Measurements from ENCODE around the gene ANKRD26. TPM values are rescaled to one million over a fixed set of nuclear protein-coding genes. Genes with fewer than 3 reads are reported as not detected.

Gene ANKRD26
- total and polyA plus RNA-seq, 4 experiments from 2014 or later, result 0.65 to 11.6 (median 6.2) TPM

DNA sequence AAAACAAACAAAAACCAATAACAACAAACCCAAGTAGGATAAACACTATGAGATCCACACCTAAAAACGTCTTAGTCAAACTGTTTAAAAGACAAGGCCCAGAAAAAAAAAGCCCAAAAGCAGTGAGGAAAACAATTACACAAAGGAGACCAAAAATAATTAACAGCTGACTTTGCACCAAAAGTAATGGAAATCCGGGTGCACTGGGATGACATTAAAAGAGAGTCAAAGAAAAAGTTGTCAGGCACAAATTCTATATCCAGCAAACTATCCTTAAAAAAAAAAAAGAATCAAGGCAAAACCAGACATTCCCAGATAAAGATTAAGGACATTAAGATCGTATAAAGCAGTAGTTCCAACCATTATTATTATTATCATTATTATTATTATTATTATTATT is 7.9 kb upstream of the ANKRD26 start:
- peaks cover 32 to 38% of the 10 kb centered on the region in 2 donors for H3K36me3 Mint-ChIP-seq
- H3K4me3 Mint-ChIP-seq, result no peak overlapping the region
- Histone ChIP-seq H3K36me3 (ENCODE audit: insufficient read depth, low read length) (peaks cover 19% of the 10 kb centered on the region), H3K4me3 (ENCODE audit: low read length in 2 of 2) (no peak overlapping the region), H3K27me3 (ENCODE audit: insufficient read depth, low read length) (no peaks in the 10 kb centered on the region), H3K4me1 (ENCODE audit: insufficient read depth, low read length) (peaks cover 12% of the 10 kb centered on the region), H3K9me3 (ENCODE audit: control insufficient read depth in 1 of 2, low read length in 2 of 2) (no peaks in the 10 kb centered on the region), H3K27ac (ENCODE audit: low read depth, low read length) (no peak overlapping the region)
- peak overlapping the region in 3 of 7 donors; percentile 26 to 54 (median 43) for H3K27ac Mint-ChIP-seq
- ChIA-PET CTCF (ENCODE audit: partially characterized antibody) (interaction anchor here (1.0 kb wide), 1 partner anchor 46 kb away, joined by 3 read pairs; the partner anchor contains the start of genes MASTL and YME1L1), POLR2A (ENCODE audit: partially characterized antibody) (interaction anchor here (1.7 kb wide), 1 partner anchor 46 kb away, joined by 6 read pairs; the partner anchor contains the start of genes MASTL and YME1L1)
- H3K9me3 Mint-ChIP-seq, result peaks cover 0 to 7% (median 2%) of the 10 kb centered on the region in 8 donors
- intact Hi-C loops (cut with micrococcal nuclease), result no loop called here
- H3K27me3 Mint-ChIP-seq, result no peaks in the 10 kb centered on the region
- DNase-seq, result no peak
- H3K4me1 Mint-ChIP-seq, result peaks cover 8 to 17% (median 11%) of the 10 kb centered on the region in 4 donors

DNA sequence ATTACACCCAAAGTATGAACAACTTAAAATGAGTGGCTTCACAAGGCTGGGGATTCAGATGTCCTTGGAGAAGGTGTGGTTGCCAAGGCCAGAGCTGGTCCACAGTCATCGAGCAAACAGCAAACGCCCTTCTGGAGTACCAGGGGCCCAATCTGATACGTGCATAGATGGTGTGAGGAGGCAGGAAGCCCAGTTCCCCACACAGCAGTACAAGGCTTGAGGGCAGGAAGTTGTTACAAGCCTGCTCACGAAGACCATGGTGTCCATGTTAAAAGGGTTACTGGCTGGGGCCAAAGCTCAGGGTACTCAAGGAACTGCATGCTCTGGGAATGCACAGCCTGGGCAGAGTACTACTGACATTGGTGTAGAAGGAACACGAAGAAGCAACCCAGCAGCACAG is 4.6 kb upstream of the ANKRD26 start:
- Mint-ChIP-seq H3K36me3 (peaks cover 11 to 27% of the 10 kb centered on the region in 2 donors), H3K9me3 (peaks cover 0 to 10% (median 3%) of the 10 kb centered on the region in 8 donors), H3K27ac (peak overlapping the region; percentile 50 to 91 (median 73)), H3K4me3 (peak overlapping the region in 3 of 8 donors; percentile 16 to 63 (median 26)), H3K4me1 (peaks cover 22 to 46% (median 35%) of the 10 kb centered on the region in 4 donors), H3K27me3 (no peaks in the 10 kb centered on the region)
- no peaks in the 10 kb centered on the region for H3K9me3 ChIP-seq (ENCODE audit: control insufficient read depth in 1 of 2, low read length in 2 of 2)
- H3K27me3 ChIP-seq (ENCODE audit: insufficient read depth, low read length), result no peaks in the 10 kb centered on the region
- peaks cover 29% of the 10 kb centered on the region for H3K4me1 ChIP-seq (ENCODE audit: insufficient read depth, low read length)
- DNase-seq, result peak in 2 of 5 donors; percentile 12 to 16
- no peak overlapping the region for H3K4me3 ChIP-seq (ENCODE audit: low read length in 2 of 2)
- no peak overlapping the region for H3K27ac ChIP-seq (ENCODE audit: low read depth, low read length)
- ChIA-PET POLR2A (ENCODE audit: partially characterized antibody) (interaction anchor here (1.0 kb wide), 1 partner anchor 49 kb away, joined by 5 read pairs; the partner anchor contains the start of gene YME1L1), CTCF (ENCODE audit: partially characterized antibody) (interaction anchor here (0.7 kb wide), 1 partner anchor 1143 kb away, joined by 3 read pairs; no protein-coding TSS in a partner anchor)
- intact Hi-C loops (cut with micrococcal nuclease), result loop anchor here (5.0 kb wide), 1 partner anchor 1427 kb away; the partner anchor contains the start of gene WAC
- no peaks in the 10 kb centered on the region for H3K36me3 ChIP-seq (ENCODE audit: insufficient read depth, low read length)

DNA sequence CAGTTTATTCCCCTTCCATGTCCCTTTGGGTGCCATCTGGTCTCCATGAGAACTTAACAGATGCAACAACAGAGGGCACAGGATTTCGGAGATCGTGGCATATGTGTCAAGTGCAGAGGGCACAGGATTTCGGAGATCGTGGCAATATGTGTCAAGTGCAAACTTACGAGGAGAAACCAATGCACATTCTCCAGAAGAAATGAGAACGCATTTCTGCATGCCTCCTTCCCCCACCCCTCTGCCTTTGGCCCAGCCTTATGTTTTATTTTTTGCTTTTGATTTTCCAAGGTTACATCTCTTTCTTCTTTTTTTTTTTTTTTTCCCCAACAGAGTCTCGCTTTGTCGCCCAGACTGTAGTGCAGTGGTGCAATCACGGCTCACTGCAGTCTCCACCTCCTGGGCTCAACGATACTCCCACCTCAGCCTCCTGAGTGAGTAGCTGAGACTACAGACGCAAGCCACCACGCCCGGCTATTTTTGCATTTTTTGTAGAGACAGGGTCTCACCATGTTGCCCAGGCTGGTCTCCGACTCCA is 586 bp upstream of the ANKRD26 start:
- H3K4me1 Mint-ChIP-seq, result peaks cover 25 to 54% (median 41%) of the 10 kb centered on the region in 4 donors
- Histone ChIP-seq H3K27ac (ENCODE audit: low read depth, low read length) (peak overlapping the region; percentile 76), H3K9me3 (ENCODE audit: control insufficient read depth in 1 of 2, low read length in 2 of 2) (no peaks in the 10 kb centered on the region), H3K4me3 (ENCODE audit: low read length in 2 of 2) (peak overlapping the region; percentile 58 to 67), H3K27me3 (ENCODE audit: insufficient read depth, low read length) (no peaks in the 10 kb centered on the region), H3K4me1 (ENCODE audit: insufficient read depth, low read length) (peaks cover 39% of the 10 kb centered on the region), H3K36me3 (ENCODE audit: insufficient read depth, low read length) (no peaks in the 10 kb centered on the region)
- H3K27me3 Mint-ChIP-seq, result no peaks in the 10 kb centered on the region
- peaks cover 0 to 8% (median 0%) of the 10 kb centered on the region in 8 donors for H3K9me3 Mint-ChIP-seq
- ChIA-PET POLR2A (ENCODE audit: partially characterized antibody) (interaction anchor here (0.7 to 3.2 kb wide), 6 partner anchors 11 to 281 kb away, joined by 3 to 28 read pairs (median 4); partner anchors contain the start of genes MASTL and YME1L1), CTCF (ENCODE audit: partially characterized antibody) (interaction anchor here (2.0 to 3.6 kb wide), 2 partner anchors 10 to 53 kb away, joined by 5 to 10 read pairs; partner anchors contain the start of genes MASTL and YME1L1)
- peaks cover 0 to 14% of the 10 kb centered on the region in 2 donors for H3K36me3 Mint-ChIP-seq
- peak overlapping the region; percentile 92 to 99 (median 96) for H3K4me3 Mint-ChIP-seq
- DNase-seq, result peak; percentile 37 to 69 (median 49)
- intact Hi-C loops (cut with micrococcal nuclease), result loop anchor here (1.0 to 5.0 kb wide), 7 partner anchors 28 to 1431 kb away; partner anchors contain the start of genes RAB18, WAC and YME1L1
- peak overlapping the region; percentile 94 to 99 (median 98) for H3K27ac Mint-ChIP-seq

DNA sequence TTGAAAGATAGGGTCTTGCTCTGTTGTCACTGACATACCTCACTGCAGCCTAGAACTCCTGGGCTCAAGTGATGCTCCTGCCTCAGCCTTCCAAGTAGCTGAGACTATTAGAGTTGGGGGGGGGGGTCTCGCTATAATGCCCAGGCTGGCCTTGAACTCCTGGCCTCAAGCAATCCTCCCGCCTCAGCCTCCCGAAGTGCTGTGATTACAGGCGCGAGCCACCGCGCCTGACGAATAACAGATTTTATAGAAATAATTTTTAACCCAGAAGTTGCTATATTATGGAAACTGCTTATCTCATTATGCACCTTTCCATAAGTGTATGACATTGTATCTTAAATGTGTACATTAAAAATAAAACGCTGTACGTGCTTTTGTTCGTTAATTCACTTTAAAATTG is 846 bp downstream of the ANKRD26 start:
- Histone ChIP-seq H3K9me3 (ENCODE audit: control insufficient read depth in 1 of 2, low read length in 2 of 2) (no peaks in the 10 kb centered on the region), H3K27me3 (ENCODE audit: insufficient read depth, low read length) (no peaks in the 10 kb centered on the region), H3K4me1 (ENCODE audit: insufficient read depth, low read length) (peaks cover 27% of the 10 kb centered on the region), H3K27ac (ENCODE audit: low read depth, low read length) (peak overlapping the region; percentile 76), H3K4me3 (ENCODE audit: low read length in 2 of 2) (peak overlapping the region; percentile 58 to 67), H3K36me3 (ENCODE audit: insufficient read depth, low read length) (no peaks in the 10 kb centered on the region)
- H3K27me3 Mint-ChIP-seq, result no peaks in the 10 kb centered on the region
- peak overlapping the region; percentile 94 to 99 (median 98) for H3K27ac Mint-ChIP-seq
- peaks cover 0 to 8% (median 0%) of the 10 kb centered on the region in 8 donors for H3K9me3 Mint-ChIP-seq
- peaks cover 0 to 14% of the 10 kb centered on the region in 2 donors for H3K36me3 Mint-ChIP-seq
- ChIA-PET POLR2A (ENCODE audit: partially characterized antibody) (interaction anchor here (0.6 to 3.2 kb wide), 6 partner anchors 21 to 143 kb away, joined by 3 to 28 read pairs (median 4); partner anchors contain the start of genes MASTL and YME1L1), CTCF (ENCODE audit: partially characterized antibody) (interaction anchor here (2.0 to 3.6 kb wide), 2 partner anchors 9 to 55 kb away, joined by 5 to 10 read pairs; partner anchors contain the start of genes MASTL and YME1L1)
- intact Hi-C loops (cut with micrococcal nuclease), result no loop called here
- peaks cover 17 to 44% (median 32%) of the 10 kb centered on the region in 4 donors for H3K4me1 Mint-ChIP-seq
- no peak for DNase-seq
- peak overlapping the region; percentile 92 to 99 (median 96) for H3K4me3 Mint-ChIP-seq

DNA sequence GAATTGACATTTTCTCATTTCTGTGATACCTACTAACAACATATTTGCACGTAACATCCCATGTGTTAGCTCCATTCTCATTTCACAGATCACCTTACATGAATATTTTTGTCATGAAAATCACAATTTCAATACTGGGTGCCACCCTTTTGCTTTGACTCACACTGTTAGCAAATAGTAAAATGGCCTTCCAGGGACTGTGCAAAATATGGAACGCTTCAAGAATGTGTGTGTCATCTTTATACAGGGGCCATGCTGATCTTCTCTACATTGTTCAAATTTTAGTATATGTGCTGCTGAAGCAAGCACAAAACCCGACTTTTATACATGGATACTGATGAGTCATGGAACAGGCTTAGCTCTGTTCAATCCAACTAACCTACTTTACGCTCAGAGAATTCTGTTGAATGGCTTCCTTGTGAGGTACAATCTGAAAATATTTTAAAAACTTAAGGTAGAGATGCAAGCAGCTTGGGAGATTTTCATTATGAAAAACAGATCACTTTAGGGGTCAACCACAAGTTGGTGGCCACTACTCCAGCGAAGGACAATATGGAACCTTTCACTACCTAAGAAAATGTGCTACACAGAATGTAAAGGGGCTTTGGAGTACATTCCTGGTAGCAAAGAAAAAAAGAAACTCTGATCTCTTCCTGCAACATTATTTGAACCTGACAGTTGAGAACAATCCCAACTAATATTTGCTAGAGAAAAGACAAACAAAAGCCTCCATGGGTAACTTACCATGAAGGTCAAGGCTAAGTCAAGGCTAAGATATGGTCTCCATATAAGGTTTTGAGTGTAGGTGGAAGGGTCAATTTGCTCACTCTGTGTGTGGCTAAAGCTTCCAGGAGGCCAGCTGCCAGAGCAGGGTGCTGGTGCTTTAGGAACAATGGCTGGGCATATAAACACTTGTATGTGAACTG is 11.9 kb downstream of the ANKRD26 start:
- no peaks in the 10 kb centered on the region for H3K9me3 ChIP-seq (ENCODE audit: control insufficient read depth in 1 of 2, low read length in 2 of 2)
- H3K36me3 Mint-ChIP-seq, result peaks cover 19 to 34% of the 10 kb centered on the region in 2 donors
- H3K9me3 Mint-ChIP-seq, result no peaks in the 10 kb centered on the region
- H3K4me3 Mint-ChIP-seq, result no peak overlapping the region
- no peak overlapping the region for H3K4me3 ChIP-seq (ENCODE audit: low read length in 2 of 2)
- H3K27ac Mint-ChIP-seq, result no peak overlapping the region
- no peaks in the 10 kb centered on the region for H3K27me3 Mint-ChIP-seq
- intact Hi-C loops (cut with micrococcal nuclease), result no loop called here
- no peak for DNase-seq
- ChIA-PET CTCF (ENCODE audit: partially characterized antibody) (no interaction called here), POLR2A (ENCODE audit: partially characterized antibody) (no interaction called here)
- no peaks in the 10 kb centered on the region for H3K27me3 ChIP-seq (ENCODE audit: insufficient read depth, low read length)
- no peaks in the 10 kb centered on the region for H3K4me1 ChIP-seq (ENCODE audit: insufficient read depth, low read length)
- H3K27ac ChIP-seq (ENCODE audit: low read depth, low read length), result no peak overlapping the region
- H3K4me1 Mint-ChIP-seq, result peaks cover 0 to 2% (median 0%) of the 10 kb centered on the region in 4 donors
- peaks cover 5% of the 10 kb centered on the region for H3K36me3 ChIP-seq (ENCODE audit: insufficient read depth, low read length)

DNA sequence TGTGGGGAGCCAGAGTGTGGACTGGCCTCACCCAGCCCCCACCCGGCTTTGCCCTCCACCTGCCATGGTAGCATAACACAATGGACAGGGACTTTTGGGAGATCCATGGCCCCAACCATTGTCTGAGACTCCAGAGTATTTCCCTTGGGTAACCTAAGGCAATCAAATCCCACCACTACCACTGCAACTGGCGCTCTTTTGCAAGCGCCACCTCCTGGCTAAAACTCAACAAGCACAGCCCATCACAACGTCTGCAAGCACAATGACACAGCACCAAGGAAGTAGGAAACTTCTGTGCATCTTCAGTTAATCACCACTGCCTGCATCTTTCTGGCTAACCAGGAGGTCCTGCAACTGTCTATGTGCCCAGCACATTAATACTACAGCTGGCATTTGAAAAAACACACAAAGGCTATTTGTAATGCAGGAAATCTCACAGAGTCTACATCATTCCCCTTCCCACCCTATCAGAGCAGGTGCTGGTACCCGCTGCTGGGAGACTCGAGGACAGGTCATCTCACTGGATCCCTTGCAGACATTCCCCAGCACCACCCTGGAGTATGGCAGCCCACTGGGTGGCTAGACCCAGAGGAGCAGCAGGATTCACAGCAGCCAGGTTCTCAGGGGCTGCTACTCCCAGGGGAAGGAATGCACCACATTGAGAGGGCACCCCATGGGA is 27.7 kb downstream of the ANKRD26 start:
- Mint-ChIP-seq H3K9me3 (peaks cover 0 to 23% (median 3%) of the 10 kb centered on the region in 8 donors), H3K27me3 (no peaks in the 10 kb centered on the region), H3K27ac (no peak overlapping the region), H3K36me3 (peaks cover 54 to 67% of the 10 kb centered on the region in 2 donors), H3K4me3 (no peak overlapping the region), H3K4me1 (peaks cover 0 to 11% (median 6%) of the 10 kb centered on the region in 4 donors)
- Histone ChIP-seq H3K36me3 (ENCODE audit: insufficient read depth, low read length) (no peaks in the 10 kb centered on the region), H3K27ac (ENCODE audit: low read depth, low read length) (no peak overlapping the region), H3K9me3 (ENCODE audit: control insufficient read depth in 1 of 2, low read length in 2 of 2) (no peaks in the 10 kb centered on the region), H3K27me3 (ENCODE audit: insufficient read depth, low read length) (no peaks in the 10 kb centered on the region), H3K4me1 (ENCODE audit: insufficient read depth, low read length) (no peaks in the 10 kb centered on the region), H3K4me3 (ENCODE audit: low read length in 2 of 2) (no peak overlapping the region)
- ChIA-PET CTCF (ENCODE audit: partially characterized antibody) (no interaction called here), POLR2A (ENCODE audit: partially characterized antibody) (no interaction called here)
- intact Hi-C loops (cut with micrococcal nuclease), result no loop called here
- DNase-seq, result no peak
